Measurements from ENCODE around the gene RPN1.

Gene RPN1

GRCh38 chr3:128576290-128576689 lies 74.3 kb downstream of the RPN1 start:
- FAIRE-seq: no peak

DNA sequence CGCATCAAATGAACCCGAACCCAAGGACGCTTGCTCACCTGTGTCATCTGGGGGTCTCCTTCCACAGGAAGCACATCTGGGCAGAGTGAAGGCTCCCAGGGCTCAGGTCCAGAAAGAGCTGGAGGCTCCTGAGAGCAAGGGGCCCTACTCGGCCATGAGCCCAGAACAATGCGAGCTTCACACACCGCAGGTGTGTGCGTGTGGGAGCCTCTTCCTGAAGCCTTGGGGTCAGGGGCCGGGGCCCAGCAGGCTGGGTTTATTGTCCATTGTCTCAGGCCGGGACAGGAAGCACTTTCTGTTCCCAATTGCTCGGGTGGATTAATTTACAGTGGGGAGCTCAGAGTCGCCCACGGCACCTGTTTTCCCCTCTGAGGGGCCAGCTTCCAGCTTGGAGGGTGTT lies 74.8 kb downstream of the RPN1 start:
- FAIRE-seq: no peak

GRCh38 chr3:128573707-128574162 lies 76.9 kb downstream of the RPN1 start:
- FAIRE-seq: no peak

DNA sequence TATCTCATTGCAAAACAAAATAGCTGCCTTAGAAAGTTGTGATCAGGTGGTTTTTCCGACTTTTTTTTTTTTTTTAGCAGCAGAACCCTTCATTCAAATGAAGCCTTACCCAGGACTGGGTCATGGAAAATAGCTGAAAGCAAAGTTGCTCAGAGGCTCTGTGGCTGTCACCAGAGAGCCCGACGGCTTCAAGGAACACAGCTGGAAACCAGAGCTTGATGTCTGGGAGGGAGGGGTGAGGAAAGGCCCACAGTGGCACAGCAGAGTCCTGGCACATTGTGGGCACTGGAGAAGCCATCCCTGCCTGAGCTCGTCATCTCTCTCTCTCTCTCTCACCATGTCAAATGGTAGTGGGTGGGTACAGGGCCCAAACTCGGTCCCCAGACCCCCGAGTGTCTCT lies 77.5 kb downstream of the RPN1 start:
- no peak for FAIRE-seq

- FAIRE-seq: no peak
Measured at GRCh38 chr3:128572644-128573105, 77.9 kb downstream of the RPN1 start.

- no peak for FAIRE-seq
Measured at GRCh38 chr3:128572013-128572412, 78.6 kb downstream of the RPN1 start.
